ENCODE measurements around the gene MTF2. TPM values are rescaled to one million over a fixed set of nuclear protein-coding genes. Genes with fewer than 3 reads are reported as not detected.

The MTF2 gene
- total RNA-seq, 6 experiments from 2014 or later: 12.5 to 17.1 (median 14.0) TPM

- no peak for TF ChIP-seq CTCF (IDR thresholded peaks at IDR 0.05)
Measured at GRCh38 chr1:93082313-93082712, 3.2 kb downstream of the MTF2 start.

GRCh38 chr1:93083979-93084378 is 4.9 kb downstream of the MTF2 start:
- Mint-ChIP-seq H3K27me3 (ENCODE audit: insufficient read depth) (no peaks in the 10 kb centered on the region), H3K4me3 (no peak overlapping the region), H3K27ac (no peak overlapping the region), H3K4me1 (ENCODE audit: low read depth) (peaks cover 24% of the 10 kb centered on the region), H3K9me3 (no peaks in the 10 kb centered on the region), H3K36me3 (ENCODE audit: low read depth) (peaks cover 19% of the 10 kb centered on the region; the same call in 1 of the 2 replicates)
- no peak for TF ChIP-seq CTCF (IDR thresholded peaks at IDR 0.05)
- no peak for DNase-seq

More at GRCh38 chr1:93082313-93082712, 3.2 kb downstream of the MTF2 start:
- Mint-ChIP-seq H3K27me3 (ENCODE audit: insufficient read depth) (no peaks in the 10 kb centered on the region), H3K27ac (peak overlapping the region; percentile 61), H3K36me3 (ENCODE audit: low read depth) (peaks cover 19% of the 10 kb centered on the region; the same call in 1 of the 2 replicates), H3K4me1 (ENCODE audit: low read depth) (peaks cover 36% of the 10 kb centered on the region), H3K4me3 (peak overlapping the region; percentile 45; the same call in 1 of the 2 replicates), H3K9me3 (no peaks in the 10 kb centered on the region)
- no peak for DNase-seq

- TF ChIP-seq CTCF (IDR thresholded peaks at IDR 0.05): no peak
- no peak for DNase-seq
- H3K9me3 Mint-ChIP-seq: no peaks in the 10 kb centered on the region
Measured at GRCh38 chr1:93087532-93087931, 8.4 kb downstream of the MTF2 start.

GRCh38 chr1:93093332-93094006 is 14.4 kb downstream of the MTF2 start:
- no peak for DNase-seq
- no peak overlapping the region for H3K4me3 Mint-ChIP-seq
- H3K4me1 Mint-ChIP-seq (ENCODE audit: low read depth): peaks cover 24% of the 10 kb centered on the region
- no peaks in the 10 kb centered on the region for H3K9me3 Mint-ChIP-seq
- no peaks in the 10 kb centered on the region; the same call in 1 of the 2 replicates for H3K27me3 Mint-ChIP-seq (ENCODE audit: insufficient read depth)
- H3K27ac Mint-ChIP-seq: peak overlapping the region; percentile 31; the same call in 1 of the 2 replicates
- TF ChIP-seq CTCF (IDR thresholded peaks at IDR 0.05): no peak
- H3K36me3 Mint-ChIP-seq (ENCODE audit: low read depth): peaks cover 14% of the 10 kb centered on the region

More at GRCh38 chr1:93087532-93087931, 8.4 kb downstream of the MTF2 start:
- H3K4me1 Mint-ChIP-seq (ENCODE audit: low read depth): peaks cover 5% of the 10 kb centered on the region
- H3K27ac Mint-ChIP-seq: no peak overlapping the region
- H3K36me3 Mint-ChIP-seq (ENCODE audit: low read depth): peaks cover 26% of the 10 kb centered on the region; the same call in 1 of the 2 replicates
- no peak overlapping the region for H3K4me3 Mint-ChIP-seq
- H3K27me3 Mint-ChIP-seq (ENCODE audit: insufficient read depth): no peaks in the 10 kb centered on the region

GRCh38 chr1:93095804-93096585 is 16.9 kb downstream of the MTF2 start:
- Mint-ChIP-seq H3K4me1 (ENCODE audit: low read depth) (peaks cover 24% of the 10 kb centered on the region), H3K27ac (no peak overlapping the region), H3K4me3 (no peak overlapping the region), H3K9me3 (no peaks in the 10 kb centered on the region), H3K27me3 (ENCODE audit: insufficient read depth) (no peaks in the 10 kb centered on the region; the same call in 1 of the 2 replicates), H3K36me3 (ENCODE audit: low read depth) (peaks cover 7% of the 10 kb centered on the region)
- DNase-seq: no peak
- no peak for TF ChIP-seq CTCF (IDR thresholded peaks at IDR 0.05)
